MM.1S (cell line): Measurements from ENCODE around the gene MARCHF6.

Source experiments
- EZH2 ChIP-seq: fragments of 300-600 bp; sonication (generic); optimal IDR thresholded peaks from 2 replicates; pipeline ENCODE3; 2017; ENCODE audit warnings: low read depth, mild to moderate bottlenecking, antibody characterized with exemption, low read length, mixed read lengths
- EZH2phosphoT487 ChIP-seq: fragments of 300-600 bp; sonication (generic); IDR thresholded peaks from 2 replicates; pipeline ENCODE4 v1.6.1; 2018; ENCODE audit warnings: antibody characterized with exemption, low read length
- TF ChIP-seq, protein P1 (sequence below): fragments of 300-600 bp; sonication (generic); IDR thresholded peaks from 2 replicates; pipeline ENCODE4 v1.5.1; 2016; ENCODE audit warnings: antibody characterized with exemption, low read length, mixed read lengths

DNA sequence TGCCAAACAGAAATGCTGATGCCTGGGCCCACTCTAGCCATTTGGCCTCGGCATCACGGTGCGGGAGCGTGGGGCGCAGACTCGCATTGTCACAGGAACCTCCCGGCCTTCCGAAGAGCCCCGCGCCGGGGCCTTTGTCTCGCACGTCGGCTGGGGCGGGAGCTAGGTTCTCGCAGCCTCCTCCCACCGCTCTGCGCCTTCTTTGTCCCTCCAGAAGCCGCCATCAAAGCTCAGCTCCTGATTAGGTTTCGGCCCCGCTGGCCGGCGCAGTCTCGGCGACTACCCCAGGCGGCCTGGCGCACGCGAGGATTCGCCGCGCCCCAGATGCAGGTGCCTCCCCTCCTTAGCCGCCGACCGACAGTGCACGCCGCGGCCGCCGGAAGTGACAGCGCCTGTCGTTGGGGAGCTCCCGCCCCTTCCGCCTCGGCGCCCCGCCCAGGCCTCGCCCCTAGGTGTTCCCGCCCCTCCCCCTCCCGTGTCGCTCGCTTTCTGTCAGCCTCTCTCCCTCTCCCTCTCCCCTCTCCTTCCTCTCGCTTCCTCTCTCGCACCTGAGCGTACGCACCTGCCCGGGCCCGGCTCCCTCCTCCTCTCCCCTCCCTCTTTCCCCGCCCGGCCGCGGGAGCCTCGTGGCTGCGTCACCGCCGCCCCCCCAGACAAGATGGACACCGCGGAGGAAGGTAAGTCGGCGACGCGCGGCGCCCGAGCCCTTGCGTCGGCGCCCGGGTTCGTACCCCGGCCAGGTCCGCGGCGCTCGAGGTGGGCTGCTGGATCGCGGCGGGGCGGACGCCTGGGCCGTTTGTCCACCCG, at the start of gene MARCHF6:
- TF ChIP-seq, protein P1, sequence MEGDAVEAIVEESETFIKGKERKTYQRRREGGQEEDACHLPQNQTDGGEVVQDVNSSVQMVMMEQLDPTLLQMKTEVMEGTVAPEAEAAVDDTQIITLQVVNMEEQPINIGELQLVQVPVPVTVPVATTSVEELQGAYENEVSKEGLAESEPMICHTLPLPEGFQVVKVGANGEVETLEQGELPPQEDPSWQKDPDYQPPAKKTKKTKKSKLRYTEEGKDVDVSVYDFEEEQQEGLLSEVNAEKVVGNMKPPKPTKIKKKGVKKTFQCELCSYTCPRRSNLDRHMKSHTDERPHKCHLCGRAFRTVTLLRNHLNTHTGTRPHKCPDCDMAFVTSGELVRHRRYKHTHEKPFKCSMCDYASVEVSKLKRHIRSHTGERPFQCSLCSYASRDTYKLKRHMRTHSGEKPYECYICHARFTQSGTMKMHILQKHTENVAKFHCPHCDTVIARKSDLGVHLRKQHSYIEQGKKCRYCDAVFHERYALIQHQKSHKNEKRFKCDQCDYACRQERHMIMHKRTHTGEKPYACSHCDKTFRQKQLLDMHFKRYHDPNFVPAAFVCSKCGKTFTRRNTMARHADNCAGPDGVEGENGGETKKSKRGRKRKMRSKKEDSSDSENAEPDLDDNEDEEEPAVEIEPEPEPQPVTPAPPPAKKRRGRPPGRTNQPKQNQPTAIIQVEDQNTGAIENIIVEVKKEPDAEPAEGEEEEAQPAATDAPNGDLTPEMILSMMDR, result no peak
- TF ChIP-seq EZH2 (no peak), EZH2phosphoT487 (no peak)
